HepG2 (cell line): ENCODE measurements around the gene OBI1. TPM values are rescaled to one million over a fixed set of nuclear protein-coding genes. Genes with fewer than 3 reads are reported as not detected.

Source experiments
- AGO2 ChIP-seq: fragments of 200-400 bp; formaldehyde crosslinking; optimal IDR thresholded peaks from 2 replicates; pipeline ENCODE3; 2017; ENCODE audit warnings: mild to moderate bottlenecking, low read depth, low read length, moderate library complexity
- FOSL2 ChIP-seq: sonication (generic); formaldehyde crosslinking; IDR thresholded peaks from 2 replicates; pipeline ENCODE4 v1.4.0; 2020; ENCODE audit warnings: missing genetic modification reagents
- KDM4B ChIP-seq: sonication (generic); formaldehyde crosslinking; IDR thresholded peaks from 2 replicates; pipeline ENCODE4 v1.4.0; 2020; ENCODE audit warnings: missing genetic modification reagents
- NFIB ChIP-seq: sonication (generic); formaldehyde crosslinking; IDR thresholded peaks from 2 replicates; pipeline ENCODE4 v1.9.0; 2021; ENCODE audit warnings: missing genetic modification reagents, mild to moderate bottlenecking, borderline replicate concordance
- NRL ChIP-seq: sonication (generic); formaldehyde crosslinking; IDR thresholded peaks from 2 replicates; pipeline ENCODE4 v1.5.0; 2020; ENCODE audit warnings: missing genetic modification reagents, mild to moderate bottlenecking, moderate library complexity, borderline replicate concordance
- PTBP1 ChIP-seq: fragments of 200-400 bp; formaldehyde crosslinking; IDR thresholded peaks from 2 replicates; pipeline ENCODE4 v1.6.1; 2018; ENCODE audit warnings: low read length, low read depth; ENCODE audit not compliant: poor library complexity, severe bottlenecking
- RBM39 ChIP-seq: fragments of 200-400 bp; formaldehyde crosslinking; IDR thresholded peaks from one replicate; pipeline ENCODE4 v1.6.1; 2018; ENCODE audit warnings: antibody characterized with exemption, mild to moderate bottlenecking, low read depth, low read length; ENCODE audit not compliant: poor library complexity, severe bottlenecking
- SALL2 ChIP-seq: sonication (generic); formaldehyde crosslinking; IDR thresholded peaks from 2 replicates; pipeline ENCODE4 v1.8.1; 2023; ENCODE audit warnings: mild to moderate bottlenecking, missing genetic modification reagents, inconsistent platforms
- SMC3 ChIP-seq: IDR thresholded peaks from 2 replicates; pipeline ENCODE4 v1.6.1; 2011; ENCODE audit warnings: low read length, improper control_type of control experiment
- SNAI1 ChIP-seq: sonication (generic); formaldehyde crosslinking; IDR thresholded peaks from 2 replicates; pipeline ENCODE4 v1.5.0; 2020; ENCODE audit warnings: mild to moderate bottlenecking, missing genetic modification reagents, borderline replicate concordance
- TARDBP ChIP-seq: sonication (generic); formaldehyde crosslinking; IDR thresholded peaks from 2 replicates; pipeline ENCODE4 v1.8.0; 2022; ENCODE audit warnings: mild to moderate bottlenecking, missing genetic modification reagents
- TCF7 ChIP-seq: sonication (generic); IDR thresholded peaks from 2 replicates; pipeline ENCODE4 v1.6.1; 2016; ENCODE audit warnings: antibody characterized with exemption, low read depth
- YEATS2 ChIP-seq: sonication (generic); formaldehyde crosslinking; IDR thresholded peaks from 2 replicates; pipeline ENCODE4 v1.4.0; 2020; ENCODE audit warnings: missing genetic modification reagents, borderline replicate concordance
- YY1 ChIP-seq: IDR thresholded peaks from 2 replicates; pipeline ENCODE4 v1.6.1; 2011; ENCODE audit warnings: low read length, low read depth, moderate library complexity, mild to moderate bottlenecking; ENCODE audit not compliant: insufficient read depth, insufficient replicate concordance
- ZBTB14 ChIP-seq: sonication (generic); formaldehyde crosslinking; IDR thresholded peaks from 2 replicates; pipeline ENCODE4 v1.4.0; 2020; ENCODE audit warnings: missing genetic modification reagents
- ZBTB38 ChIP-seq: sonication (generic); formaldehyde crosslinking; IDR thresholded peaks from 2 replicates; pipeline ENCODE4 v1.5.1; 2020; ENCODE audit warnings: mild to moderate bottlenecking, missing genetic modification reagents
- ZEB1 ChIP-seq: IDR thresholded peaks from 2 replicates; pipeline ENCODE4 v1.6.1; 2012; ENCODE audit warnings: mild to moderate bottlenecking, low read depth, inconsistent platforms; ENCODE audit not compliant: insufficient replicate concordance
- ZMYM4 ChIP-seq: sonication (generic); formaldehyde crosslinking; IDR thresholded peaks from 2 replicates; pipeline ENCODE4 v1.8.1; 2023; ENCODE audit warnings: mild to moderate bottlenecking, missing genetic modification reagents
- ZNF101 ChIP-seq: sonication (generic); formaldehyde crosslinking; IDR thresholded peaks from 2 replicates; pipeline ENCODE4 v1.4.0; 2020; ENCODE audit warnings: mild to moderate bottlenecking, low read depth, missing genetic modification reagents, borderline replicate concordance
- ZNF251 ChIP-seq: sonication (generic); formaldehyde crosslinking; IDR thresholded peaks from 2 replicates; pipeline ENCODE4 v1.9.0; 2021; ENCODE audit warnings: mild to moderate bottlenecking, missing genetic modification reagents
- ZNF256 ChIP-seq: sonication (generic); formaldehyde crosslinking; conservative IDR thresholded peaks from 2 replicates; pipeline ENCODE4 v1.4.0; 2020; ENCODE audit warnings: missing genetic modification reagents
- ZNF276 ChIP-seq: sonication (generic); formaldehyde crosslinking; IDR thresholded peaks from 2 replicates; pipeline ENCODE4 v1.4.0; 2020; ENCODE audit warnings: mild to moderate bottlenecking, low read depth, missing genetic modification reagents
- ZNF317 ChIP-seq: sonication (generic); formaldehyde crosslinking; IDR thresholded peaks from 2 replicates; pipeline ENCODE4 v1.5.0; 2020; ENCODE audit warnings: mild to moderate bottlenecking, missing genetic modification reagents
- ZNF614 ChIP-seq: IDR thresholded peaks from 2 replicates; pipeline ENCODE4 v1.6.1; 2018; ENCODE audit warnings: missing biosample characterization, missing genetic modification reagents, inconsistent platforms, borderline replicate concordance
- polyA plus RNA-seq, 8 experiments: library from polyadenylated mRNA; depleted of rRNA in 3 of 8; stranded (reverse) in 7 of 8; unstranded in 1 of 8; fragments of >200 nt; fragmentation: Illumina TruSeq in 4 of 8; extraction: Trizol in 4 of 8; gene quantifications; 2 replicates each; pipeline versions ENCODE4 v1.2.1 to v1.2.3, GENCODE V29; 2011 to 2016; ENCODE audit warnings: low read depth in 4 of 8, missing spikeins in 1 of 8, mixed read lengths in 1 of 8; ENCODE audit not compliant: insufficient read depth in 1 of 8
- total RNA-seq, 5 experiments: library from RNA; depleted of rRNA; stranded (reverse); fragments of >200 nt; fragmentation: Illumina TruSeq; extraction: Trizol; gene quantifications; 2 replicates each; pipeline ENCODE4 v1.2.3, GENCODE V29; 2016; ENCODE audit warnings: low read depth in 1 of 5
- TF ChIP-seq, protein P1 (sequence below): sonication (generic); formaldehyde crosslinking; IDR thresholded peaks from 2 replicates; pipeline ENCODE4 v1.5.0; 2020; ENCODE audit warnings: missing genetic modification reagents
- TF ChIP-seq, protein P2 (sequence below): sonication (generic); formaldehyde crosslinking; IDR thresholded peaks from 2 replicates; pipeline ENCODE4 v1.8.1; 2023; ENCODE audit warnings: mild to moderate bottlenecking, missing genetic modification reagents

OBI1 gene
- total and polyA plus RNA-seq, 2 of the 13 experiments (the other 11 are each of a cell fraction or from before 2014, with no cell fraction given): 7.8 to 23.5 TPM

- TF ChIP-seq RBM39: peak; percentile 51
- TF ChIP-seq ZBTB14: no peak
- peak; percentile 19; the same call in 1 of the 2 replicates for TF ChIP-seq FOSL2
- TF ChIP-seq AGO2: peak; percentile 77
- TF ChIP-seq, protein P1, sequence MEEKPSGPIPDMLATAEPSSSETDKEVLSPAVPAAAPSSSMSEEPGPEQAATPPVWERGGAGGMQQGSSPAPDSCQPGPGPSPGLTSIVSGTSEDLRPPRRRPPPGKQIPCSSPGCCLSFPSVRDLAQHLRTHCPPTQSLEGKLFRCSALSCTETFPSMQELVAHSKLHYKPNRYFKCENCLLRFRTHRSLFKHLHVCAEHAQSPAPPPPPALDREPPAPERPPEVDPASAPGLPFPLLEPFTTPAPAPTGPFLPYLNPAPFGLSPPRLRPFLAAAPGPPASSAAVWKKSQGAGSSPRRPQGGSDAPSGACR (CRISPR knock-in tag): peak; percentile 74
- TF ChIP-seq ZNF317 (CRISPR knock-in tag): no peak; the same call in 1 of the 2 replicates
- no peak for TF ChIP-seq ZNF276 (CRISPR knock-in tag)
- peak; percentile 72; the same call in 1 of the 2 replicates for TF ChIP-seq TARDBP (CRISPR knock-in tag)
- no peak for TF ChIP-seq SMC3
- no peak for TF ChIP-seq KDM4B (CRISPR knock-in tag)
- TF ChIP-seq ZNF251 (CRISPR knock-in tag): no peak
- TF ChIP-seq ZMYM4 (CRISPR knock-in tag): peak; percentile 90
- TF ChIP-seq, protein P2, sequence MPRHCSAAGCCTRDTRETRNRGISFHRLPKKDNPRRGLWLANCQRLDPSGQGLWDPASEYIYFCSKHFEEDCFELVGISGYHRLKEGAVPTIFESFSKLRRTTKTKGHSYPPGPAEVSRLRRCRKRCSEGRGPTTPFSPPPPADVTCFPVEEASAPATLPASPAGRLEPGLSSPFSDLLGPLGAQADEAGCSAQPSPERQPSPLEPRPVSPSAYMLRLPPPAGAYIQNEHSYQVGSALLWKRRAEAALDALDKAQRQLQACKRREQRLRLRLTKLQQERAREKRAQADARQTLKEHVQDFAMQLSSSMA (CRISPR knock-in tag): no peak
- no peak for TF ChIP-seq ZNF101 (CRISPR knock-in tag)
- TF ChIP-seq SNAI1 (CRISPR knock-in tag): no peak
- TF ChIP-seq ZEB1: no peak
- no peak for TF ChIP-seq TCF7
- TF ChIP-seq PTBP1: no peak
- TF ChIP-seq ZBTB38 (CRISPR knock-in tag): peak; percentile 72; the same call in 1 of the 2 replicates
- TF ChIP-seq YEATS2 (CRISPR knock-in tag): peak; percentile 88
- no peak for TF ChIP-seq SALL2 (CRISPR knock-in tag)
- peak; percentile 78; the same call in 1 of the 2 replicates for TF ChIP-seq NRL
- no peak for TF ChIP-seq ZNF614
- TF ChIP-seq YY1: peak; percentile 55
- TF ChIP-seq ZNF256: no peak
- TF ChIP-seq NFIB (CRISPR knock-in tag): no peak
Observed at GRCh38 chr13:78658630-78659449, at the start of gene OBI1 (continued).
